Left ventricle myocardium inferior (tissue), 1 donor: ENCODE measurements around the gene SEC14L5. TPM values are rescaled to one million over a fixed set of nuclear protein-coding genes. Genes with fewer than 3 reads are reported as not detected.

Experiments used
- DNase-seq: peaks from one replicate; pipeline ENCODE4 v3.0.0-alpha.2; 2020
- H3K27ac ChIP-seq: fragments of 200-600 bp; replicated peaks from 2 replicates; pipeline ENCODE4 v1.8.0; 2021
- H3K27me3 ChIP-seq: fragments of 200-600 bp; 2 replicates; pipeline ENCODE4 v1.8.0; 2021; ENCODE audit warnings: low read depth
- H3K36me3 ChIP-seq: fragments of 200-600 bp; 2 replicates; pipeline ENCODE4 v1.8.0; 2021
- H3K4me1 ChIP-seq: fragments of 200-600 bp; 2 replicates; pipeline ENCODE4 v1.8.0; 2021
- H3K4me3 ChIP-seq: fragments of 200-600 bp; 2 replicates; pipeline ENCODE4 v1.8.0; 2021; ENCODE audit warnings: mild to moderate bottlenecking, moderate library complexity
- H3K9me3 ChIP-seq: fragments of 200-600 bp; replicated peaks from 2 replicates; pipeline ENCODE4 v1.8.0; 2021
- CTCF ChIP-seq: fragments of 200-600 bp; IDR thresholded peaks from 2 replicates; pipeline ENCODE4 v1.8.0; 2021; ENCODE audit warnings: antibody characterized with exemption, mild to moderate bottlenecking, borderline replicate concordance
- intact Hi-C: fragments of 100-400 bp; cut with micrococcal nuclease; formaldehyde crosslinking; loops from one replicate; pipeline ENCODE4 v1.11.0; 2022
- total RNA-seq: library from RNA; stranded (reverse); fragmentation: NEBNext Ultra II Directional; extraction: Animal tissue kit (Norgen Biotek cat#: 25700); gene quantifications from one replicate; pipeline ENCODE4 v1.2.1, GENCODE V29; 2021
- donor health status: DM: no; HTN: yes; CAD: no; lungs with severe emphysema.

The SEC14L5 gene
- total RNA-seq, 1 donor from 2014 or later: 15.5 TPM

- intact Hi-C loops: no loop called here
- Histone ChIP-seq H3K36me3 (peaks cover 18% of the 10 kb centered on the region), H3K4me1 (peaks cover 17% of the 10 kb centered on the region), H3K27ac (peak overlapping the region; percentile 19), H3K4me3 (peak overlapping the region; percentile 9), H3K27me3 (no peaks in the 10 kb centered on the region), H3K9me3 (no peaks in the 10 kb centered on the region)
- no peak for DNase-seq
- TF ChIP-seq CTCF: no peak
Measured at GRCh38 chr16:5006348-5007193, 48.4 kb downstream of the SEC14L5 start.

- peaks cover 18% of the 10 kb centered on the region for H3K36me3 ChIP-seq
- no peak overlapping the region for H3K27ac ChIP-seq
- no peaks in the 10 kb centered on the region for H3K27me3 ChIP-seq
- peaks cover 16% of the 10 kb centered on the region for H3K4me1 ChIP-seq
- TF ChIP-seq CTCF: no peak
- no peak overlapping the region for H3K4me3 ChIP-seq
- no peak for DNase-seq
- H3K9me3 ChIP-seq: no peaks in the 10 kb centered on the region
- intact Hi-C loops: no loop called here
Measured at GRCh38 chr16:5007256-5007655, 49.1 kb downstream of the SEC14L5 start.

- Histone ChIP-seq H3K27ac (no peak overlapping the region), H3K4me1 (peaks cover 11% of the 10 kb centered on the region), H3K27me3 (no peaks in the 10 kb centered on the region), H3K36me3 (peaks cover 18% of the 10 kb centered on the region), H3K4me3 (no peak overlapping the region), H3K9me3 (no peaks in the 10 kb centered on the region)
- no peak for TF ChIP-seq CTCF
- no peak for DNase-seq
- intact Hi-C loops: no loop called here
Measured at GRCh38 chr16:5008311-5008731, 50.2 kb downstream of the SEC14L5 start.

GRCh38 chr16:5010576-5011329 lies 52.6 kb downstream of the SEC14L5 start:
- Histone ChIP-seq H3K27ac (no peak overlapping the region), H3K27me3 (no peaks in the 10 kb centered on the region), H3K36me3 (peaks cover 18% of the 10 kb centered on the region), H3K9me3 (no peaks in the 10 kb centered on the region), H3K4me1 (peaks cover 11% of the 10 kb centered on the region), H3K4me3 (no peak overlapping the region)
- no peak for TF ChIP-seq CTCF
- intact Hi-C loops: no loop called here
- DNase-seq: no peak

GRCh38 chr16:5011637-5012036 lies 53.5 kb downstream of the SEC14L5 start:
- intact Hi-C loops: no loop called here

More at GRCh38 chr16:5011637-5012036, 53.5 kb downstream of the SEC14L5 start:
- H3K4me1 ChIP-seq: peaks cover 3% of the 10 kb centered on the region
- H3K9me3 ChIP-seq: no peaks in the 10 kb centered on the region
- DNase-seq: no peak
- no peak overlapping the region for H3K4me3 ChIP-seq
- no peak for TF ChIP-seq CTCF
- H3K36me3 ChIP-seq: peaks cover 18% of the 10 kb centered on the region
- H3K27me3 ChIP-seq: no peaks in the 10 kb centered on the region
- no peak overlapping the region for H3K27ac ChIP-seq
